Cardiac muscle cell (in vitro differentiated cells and primary cell): Measurements from ENCODE around the gene MC2R. TPM values are rescaled to one million over a fixed set of nuclear protein-coding genes. Genes with fewer than 3 reads are reported as not detected.

ENCODE experiments used
- DNase-seq, 2 donors: peaks; one replicate each; pipeline versions ENCODE4 v3.0.0 to v3.0.0-alpha.2; 2010 to 2017; ENCODE audit warnings: low read depth in 1 of 2, low spot score in 1 of 2
- H3K27ac ChIP-seq: fragments of 200-600 bp; sonication (generic); 2 replicates; pipeline ENCODE4 v1.5.1; 2016
- H3K27me3 ChIP-seq: fragments of 200-600 bp; sonication (generic); 2 replicates; pipeline ENCODE4 v1.6.0; 2016; ENCODE audit warnings: control low read depth
- H3K36me3 ChIP-seq: fragments of 200-600 bp; sonication (generic); 2 replicates; pipeline ENCODE4 v1.5.1; 2016; ENCODE audit warnings: control low read depth
- H3K4me1 ChIP-seq: fragments of 200-600 bp; sonication (generic); 2 replicates; pipeline ENCODE4 v1.8.1; 2017; ENCODE audit warnings: low read depth, mild to moderate bottlenecking, mixed run types
- H3K4me3 ChIP-seq: fragments of 200-600 bp; sonication (generic); 2 replicates; pipeline ENCODE4 v1.5.1; 2016; ENCODE audit warnings: mild to moderate bottlenecking
- H3K9me3 ChIP-seq: fragments of 200-600 bp; sonication (generic); 2 replicates; pipeline ENCODE4 v1.5.1; 2017; ENCODE audit warnings: low read depth, mild to moderate bottlenecking, control low read depth
- CTCF ChIP-seq: IDR thresholded peaks from 2 replicates; pipeline ENCODE4 v1.5.1; 2012; ENCODE audit warnings: low read depth, mild to moderate bottlenecking, low read length
- polyA plus RNA-seq: library from polyadenylated mRNA; unstranded; fragments of >200 nt; fragmentation: Nextera tagmentation; extraction: Ambion mirVana; gene quantifications from 2 replicates; pipeline ENCODE4 v1.2.1, GENCODE V29; 2016
- total RNA-seq: library from RNA; depleted of rRNA; stranded (reverse); fragments of >200 nt; gene quantifications from 2 replicates; pipeline ENCODE4 v1.2.3, GENCODE V29; 2016

The MC2R gene
- total and polyA plus RNA-seq, 2 experiments from 2014 or later: not detected

GRCh38 chr18:13912601-13913000 lies 2.7 kb downstream of the MC2R start:
- Histone ChIP-seq H3K27me3 (no peaks in the 10 kb centered on the region), H3K4me3 (no peak overlapping the region), H3K27ac (no peak overlapping the region), H3K36me3 (no peaks in the 10 kb centered on the region), H3K4me1 (no peaks in the 10 kb centered on the region), H3K9me3 (no peaks in the 10 kb centered on the region)
- DNase-seq: no peak
- TF ChIP-seq CTCF: no peak

GRCh38 chr18:13910986-13911385 lies 4.3 kb downstream of the MC2R start:
- no peak for TF ChIP-seq CTCF
- H3K4me1 ChIP-seq: no peaks in the 10 kb centered on the region
- H3K4me3 ChIP-seq: no peak overlapping the region
- no peak overlapping the region for H3K27ac ChIP-seq
- H3K9me3 ChIP-seq: no peaks in the 10 kb centered on the region
- H3K36me3 ChIP-seq: no peaks in the 10 kb centered on the region
- H3K27me3 ChIP-seq: no peaks in the 10 kb centered on the region
- no peak for DNase-seq

DNA sequence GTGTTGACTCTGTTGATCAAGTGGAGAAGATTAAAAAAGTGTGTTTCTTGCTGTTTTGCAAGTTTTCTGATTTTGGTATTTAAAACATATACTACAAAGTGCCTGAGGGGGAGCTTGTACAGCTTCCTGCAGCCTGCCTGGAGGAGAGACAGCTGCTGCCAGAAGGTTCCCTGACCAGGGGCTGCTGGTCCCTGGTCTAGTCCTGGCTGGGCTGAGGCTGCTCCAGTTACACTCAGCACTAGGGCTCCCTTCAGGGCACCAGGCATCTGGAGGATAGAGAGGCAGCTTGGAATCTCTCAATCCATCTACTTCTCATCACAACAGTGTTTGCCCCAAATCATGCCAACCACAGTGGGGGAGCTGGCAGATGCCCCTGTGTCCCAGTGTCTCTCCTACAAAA lies 4.8 kb downstream of the MC2R start:
- H3K27me3 ChIP-seq: no peaks in the 10 kb centered on the region
- no peaks in the 10 kb centered on the region for H3K9me3 ChIP-seq
- TF ChIP-seq CTCF: no peak
- no peak for DNase-seq
- H3K36me3 ChIP-seq: no peaks in the 10 kb centered on the region
- H3K4me3 ChIP-seq: no peak overlapping the region
- H3K27ac ChIP-seq: no peak overlapping the region
- no peaks in the 10 kb centered on the region for H3K4me1 ChIP-seq

GRCh38 chr18:13909141-13909940 lies 6.0 kb downstream of the MC2R start:
- H3K27me3 ChIP-seq: no peaks in the 10 kb centered on the region
- no peak overlapping the region for H3K4me3 ChIP-seq
- DNase-seq: no peak
- no peaks in the 10 kb centered on the region for H3K4me1 ChIP-seq
- TF ChIP-seq CTCF: no peak
- no peaks in the 10 kb centered on the region for H3K36me3 ChIP-seq
- H3K9me3 ChIP-seq: no peaks in the 10 kb centered on the region
- no peak overlapping the region for H3K27ac ChIP-seq

GRCh38 chr18:13900633-13901032 lies 14.7 kb downstream of the MC2R start:
- Histone ChIP-seq H3K4me1 (no peaks in the 10 kb centered on the region), H3K4me3 (no peak overlapping the region), H3K9me3 (no peaks in the 10 kb centered on the region), H3K27ac (no peak overlapping the region), H3K36me3 (no peaks in the 10 kb centered on the region), H3K27me3 (no peaks in the 10 kb centered on the region)
- no peak for TF ChIP-seq CTCF
- no peak for DNase-seq
